ENCODE measurements around the gene EIF2AK3. TPM values are rescaled to one million over a fixed set of nuclear protein-coding genes. Genes with fewer than 3 reads are reported as not detected.

The EIF2AK3 gene
- total and polyA plus RNA-seq, 2 experiments from 2014 or later = 19.5 to 41.9 TPM

DNA sequence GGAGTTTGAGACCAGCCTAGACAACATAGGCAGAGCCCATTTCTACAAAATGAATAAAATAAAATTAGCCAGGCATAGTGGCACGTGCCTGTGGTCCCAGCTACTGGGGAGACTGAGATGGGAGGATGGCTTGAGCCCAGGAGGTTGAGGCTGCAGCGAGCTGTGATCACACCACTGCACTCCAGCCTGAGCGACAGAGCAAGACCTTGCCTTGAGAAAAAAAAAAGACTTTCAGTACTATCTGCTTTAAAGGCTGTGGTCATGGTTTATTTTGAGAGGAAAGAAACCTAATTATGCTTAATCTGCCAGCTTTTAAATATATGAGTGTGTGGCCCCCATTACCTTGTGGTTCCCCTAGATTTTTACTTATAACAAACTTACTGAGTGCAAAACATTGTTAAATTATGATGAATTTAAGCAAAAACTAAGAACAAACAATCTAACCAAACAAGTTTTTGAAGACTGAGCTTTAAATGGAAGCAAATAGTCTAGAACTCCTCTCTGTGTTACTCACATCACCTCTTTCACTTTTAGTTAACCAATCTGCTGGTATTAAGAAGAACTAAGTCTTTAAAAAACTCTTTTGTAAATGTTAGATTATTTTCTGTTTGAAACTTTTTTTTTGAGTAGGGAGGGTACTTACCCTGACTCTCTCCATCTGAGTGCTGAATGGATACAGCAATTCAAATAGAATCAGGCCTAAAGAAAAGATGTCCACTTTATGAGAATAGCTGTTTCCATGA, 65.4 kb downstream of the EIF2AK3 start:
- Histone ChIP-seq H4K20me1 (ENCODE audit: insufficient read depth, poor library complexity, severe bottlenecking) (no peaks in the 10 kb centered on the region), H3K36me3 (replicated peaks; ENCODE audit: insufficient read depth, low read depth) (no peaks in the 10 kb centered on the region), H3K9me3 (ENCODE audit: low read depth) (no peaks in the 10 kb centered on the region), H3K4me3 (no peak overlapping the region), H3K4me2 (no peak overlapping the region), H3K27ac (no peak overlapping the region), H3K4me1 (ENCODE audit: insufficient read depth) (no peaks in the 10 kb centered on the region), H2AFZ (no peak overlapping the region), H3K9me2 (replicated peaks; ENCODE audit: insufficient read depth) (no peaks in the 10 kb centered on the region), H3K27me3 (no peaks in the 10 kb centered on the region), H3K79me2 (no peaks in the 10 kb centered on the region)
- TF ChIP-seq EZH2 (IDR thresholded peaks at IDR 0.05; ENCODE audit: borderline replicate concordance) (no peak), EZH2phosphoT487 (IDR thresholded peaks at IDR 0.05; ENCODE audit: low read depth, severe bottlenecking, unreplicated experiment) (no peak)
- TF ChIP-seq, protein P1, sequence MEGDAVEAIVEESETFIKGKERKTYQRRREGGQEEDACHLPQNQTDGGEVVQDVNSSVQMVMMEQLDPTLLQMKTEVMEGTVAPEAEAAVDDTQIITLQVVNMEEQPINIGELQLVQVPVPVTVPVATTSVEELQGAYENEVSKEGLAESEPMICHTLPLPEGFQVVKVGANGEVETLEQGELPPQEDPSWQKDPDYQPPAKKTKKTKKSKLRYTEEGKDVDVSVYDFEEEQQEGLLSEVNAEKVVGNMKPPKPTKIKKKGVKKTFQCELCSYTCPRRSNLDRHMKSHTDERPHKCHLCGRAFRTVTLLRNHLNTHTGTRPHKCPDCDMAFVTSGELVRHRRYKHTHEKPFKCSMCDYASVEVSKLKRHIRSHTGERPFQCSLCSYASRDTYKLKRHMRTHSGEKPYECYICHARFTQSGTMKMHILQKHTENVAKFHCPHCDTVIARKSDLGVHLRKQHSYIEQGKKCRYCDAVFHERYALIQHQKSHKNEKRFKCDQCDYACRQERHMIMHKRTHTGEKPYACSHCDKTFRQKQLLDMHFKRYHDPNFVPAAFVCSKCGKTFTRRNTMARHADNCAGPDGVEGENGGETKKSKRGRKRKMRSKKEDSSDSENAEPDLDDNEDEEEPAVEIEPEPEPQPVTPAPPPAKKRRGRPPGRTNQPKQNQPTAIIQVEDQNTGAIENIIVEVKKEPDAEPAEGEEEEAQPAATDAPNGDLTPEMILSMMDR (IDR thresholded peaks at IDR 0.05; ENCODE audit: poor library complexity) = no peak
- no peak for DNase-seq (ENCODE audit: low spot score)
- WGBS (ENCODE audit: low lambda C conversion rate, missing lambda C conversion rate) = 97% methylated on average over 3 of the region's 3 CpGs

DNA sequence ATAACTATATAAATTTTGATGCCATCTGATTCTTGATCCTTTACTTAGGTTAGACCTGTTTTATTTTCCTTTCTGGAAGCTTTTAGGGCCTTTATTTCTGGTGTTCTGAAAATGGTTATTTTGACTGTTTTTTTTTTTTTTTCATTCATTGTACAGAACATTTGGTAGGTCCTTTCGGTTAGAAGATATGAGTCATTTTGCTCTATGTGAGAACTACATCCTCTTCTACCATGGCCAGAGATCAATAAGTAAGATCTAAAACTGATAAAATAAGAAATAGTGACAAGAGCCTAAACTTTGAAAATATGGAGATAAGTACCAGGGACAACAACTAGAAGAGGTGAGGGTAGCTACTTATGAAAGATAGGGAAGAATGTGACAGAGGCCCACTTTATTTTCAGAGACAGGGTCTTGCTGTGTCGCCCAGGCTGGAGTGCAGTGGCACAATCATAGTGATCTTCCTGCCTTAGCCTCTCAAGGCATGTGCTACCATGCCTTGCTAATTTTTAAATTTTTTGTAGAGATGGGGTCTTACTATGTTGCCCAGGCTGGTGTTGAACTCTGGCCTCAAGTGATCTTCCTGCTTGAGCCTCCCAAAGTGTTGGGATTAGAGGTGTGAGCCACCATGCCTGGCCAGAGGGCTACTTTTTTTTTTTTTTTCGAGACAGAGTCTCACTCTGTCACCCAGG, 66.5 kb downstream of the EIF2AK3 start:
- no peaks in the 10 kb centered on the region for H3K36me3 ChIP-seq (replicated peaks; ENCODE audit: insufficient read depth, low read depth)
- no peaks in the 10 kb centered on the region for H3K27me3 ChIP-seq
- TF ChIP-seq, protein P1 (IDR thresholded peaks at IDR 0.05; ENCODE audit: poor library complexity) = no peak
- TF ChIP-seq EZH2phosphoT487 (IDR thresholded peaks at IDR 0.05; ENCODE audit: low read depth, severe bottlenecking, unreplicated experiment) = no peak
- no peak for TF ChIP-seq EZH2 (IDR thresholded peaks at IDR 0.05; ENCODE audit: borderline replicate concordance)

DNA sequence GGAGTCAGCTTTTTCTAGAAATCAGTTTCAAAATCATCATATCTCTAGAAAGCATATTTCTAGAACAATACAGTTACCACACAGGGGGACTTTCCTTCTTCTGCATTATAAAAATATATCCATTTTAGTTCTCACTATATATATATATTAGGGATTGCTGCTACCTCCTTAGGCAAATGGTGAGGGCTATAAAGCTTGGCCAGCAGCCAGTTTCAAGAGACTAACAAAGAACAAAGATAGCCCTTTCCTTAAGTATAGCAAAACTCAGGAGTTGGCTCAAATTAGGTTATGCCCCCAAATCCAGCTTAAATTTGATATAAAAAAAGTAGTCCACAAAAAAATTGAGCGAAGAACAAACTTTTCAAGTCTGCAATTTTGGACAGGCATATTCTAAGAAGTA, 70.0 kb downstream of the EIF2AK3 start:
- H4K20me1 ChIP-seq (ENCODE audit: insufficient read depth, poor library complexity, severe bottlenecking) = no peaks in the 10 kb centered on the region
- H3K4me3 ChIP-seq = no peak overlapping the region
- H3K9me3 ChIP-seq (ENCODE audit: low read depth) = no peaks in the 10 kb centered on the region
- H3K27ac ChIP-seq = no peak overlapping the region
- H3K4me1 ChIP-seq (ENCODE audit: insufficient read depth) = no peaks in the 10 kb centered on the region
- TF ChIP-seq, protein P1 (IDR thresholded peaks at IDR 0.05; ENCODE audit: poor library complexity) = no peak
- no peak for TF ChIP-seq EZH2phosphoT487 (IDR thresholded peaks at IDR 0.05; ENCODE audit: low read depth, severe bottlenecking, unreplicated experiment)
- WGBS (ENCODE audit: low lambda C conversion rate, missing lambda C conversion rate) = 96% methylated on average over 1 of the region's 1 CpG
- DNase-seq (ENCODE audit: low spot score) = no peak
- H3K9me2 ChIP-seq (replicated peaks; ENCODE audit: insufficient read depth) = no peaks in the 10 kb centered on the region
- H2AFZ ChIP-seq = no peak overlapping the region
- no peak overlapping the region for H3K4me2 ChIP-seq
- no peaks in the 10 kb centered on the region for H3K27me3 ChIP-seq
- H3K79me2 ChIP-seq = no peaks in the 10 kb centered on the region
- H3K36me3 ChIP-seq (replicated peaks; ENCODE audit: insufficient read depth, low read depth) = no peaks in the 10 kb centered on the region

More for the DNA sequence above, 66.5 kb downstream of the EIF2AK3 start:
- Histone ChIP-seq H3K79me2 (no peaks in the 10 kb centered on the region), H3K27ac (no peak overlapping the region), H3K4me3 (no peak overlapping the region), H3K9me3 (ENCODE audit: low read depth) (no peaks in the 10 kb centered on the region), H3K9me2 (replicated peaks; ENCODE audit: insufficient read depth) (no peaks in the 10 kb centered on the region), H3K4me2 (no peak overlapping the region), H2AFZ (no peak overlapping the region), H4K20me1 (ENCODE audit: insufficient read depth, poor library complexity, severe bottlenecking) (no peaks in the 10 kb centered on the region), H3K4me1 (ENCODE audit: insufficient read depth) (no peaks in the 10 kb centered on the region)
- 87% methylated on average over 3 of the region's 3 CpGs for WGBS (ENCODE audit: low lambda C conversion rate, missing lambda C conversion rate)
- DNase-seq (ENCODE audit: low spot score) = no peak
